GM21515 (cell line): Measurements from ENCODE around the gene TBC1D7.

ENCODE experiments used
- ATAC-seq: cut with Tn5 transposase; IDR thresholded peaks from one replicate; pipeline ENCODE4 v1.9.1; 2021; ENCODE audit not compliant: unreplicated experiment

TBC1D7 gene

GRCh38 chr6:13296536-13296997 lies 31.8 kb downstream of the TBC1D7 start:
- no peak for ATAC-seq

GRCh38 chr6:13295576-13295975 lies 32.8 kb downstream of the TBC1D7 start:
- no peak for ATAC-seq

GRCh38 chr6:13294499-13295069 lies 33.8 kb downstream of the TBC1D7 start:
- no peak for ATAC-seq

- ATAC-seq = no peak
These were observed 35.6 kb downstream of the TBC1D7 start for GRCh38 chr6:13292774-13293173.

GRCh38 chr6:13290335-13290734 lies 38.0 kb downstream of the TBC1D7 start:
- ATAC-seq = no peak

- ATAC-seq = no peak
These were observed 38.5 kb downstream of the TBC1D7 start for GRCh38 chr6:13289789-13290318.

GRCh38 chr6:13288969-13289391 lies 39.4 kb downstream of the TBC1D7 start:
- ATAC-seq = no peak

- no peak for ATAC-seq
These were observed 39.9 kb downstream of the TBC1D7 start for GRCh38 chr6:13288481-13288880.

GRCh38 chr6:13287104-13287503 lies 41.2 kb downstream of the TBC1D7 start:
- ATAC-seq = no peak

- peak; percentile 57 for ATAC-seq
These were observed 42.2 kb downstream of the TBC1D7 start for GRCh38 chr6:13286181-13286580.

- ATAC-seq = no peak
These were observed 42.6 kb downstream of the TBC1D7 start for GRCh38 chr6:13285705-13286104.

- ATAC-seq = no peak
These were observed 43.7 kb downstream of the TBC1D7 start for GRCh38 chr6:13284646-13285045.

GRCh38 chr6:13283331-13283730 lies 45.0 kb downstream of the TBC1D7 start:
- ATAC-seq = no peak

- no peak for ATAC-seq
These were observed 45.8 kb downstream of the TBC1D7 start for GRCh38 chr6:13282393-13283069.

GRCh38 chr6:13281686-13282085 lies 46.7 kb downstream of the TBC1D7 start:
- ATAC-seq = no peak

- ATAC-seq = no peak
These were observed 48.1 kb downstream of the TBC1D7 start for GRCh38 chr6:13280254-13280653.

GRCh38 chr6:13278991-13279390 lies 49.3 kb downstream of the TBC1D7 start:
- no peak for ATAC-seq

- no peak for ATAC-seq
These were observed 50.2 kb downstream of the TBC1D7 start for GRCh38 chr6:13278164-13278563.

GRCh38 chr6:13277231-13277630 lies 51.1 kb downstream of the TBC1D7 start:
- no peak for ATAC-seq

GRCh38 chr6:13275435-13275989 lies 52.8 kb downstream of the TBC1D7 start:
- ATAC-seq = no peak

GRCh38 chr6:13274707-13275434 lies 53.5 kb downstream of the TBC1D7 start:
- ATAC-seq = no peak
